Effector CD8-positive, alpha-beta T cell (primary cell): Measurements from ENCODE around the gene ZNF555.
"Not testable (repeated sequence)": the region's sequence is repeated elsewhere in the genome, so short reads cannot be mapped to it uniquely, and the experiment has no call there.

ENCODE experiments used
- DNase-seq: peaks from one replicate; lab custom pipeline; 2025; lab: John Stamatoyannopoulos, UW

Gene ZNF555

GRCh38 chr19:2867025-2867991, 26.0 kb downstream of the ZNF555 start, which contains the start of gene ZNF556:
TSS of gene ZNF556 (plus strand) at chr19:2867335. CDS start at chr19:2867422, 87 bp downstream.
- DNase-seq, result no peak

GRCh38 chr19:2869618-2870017, 28.3 kb downstream of the ZNF555 start:
- DNase-seq, result no peak

- DNase-seq, result not testable (repeated sequence)
Measured at GRCh38 chr19:2872175-2872574, 30.9 kb downstream of the ZNF555 start.

- no peak for DNase-seq
Measured at GRCh38 chr19:2877398-2878331, 36.4 kb downstream of the ZNF555 start.

- DNase-seq, result no peak
Measured at GRCh38 chr19:2883686-2884439, 42.6 kb downstream of the ZNF555 start.

GRCh38 chr19:2885736-2886135, 44.5 kb downstream of the ZNF555 start:
- DNase-seq, result no peak

- DNase-seq, result no peak
Measured at GRCh38 chr19:2887391-2887914, 46.2 kb downstream of the ZNF555 start.

- DNase-seq, result peak; percentile 49
Measured at GRCh38 chr19:2888731-2889224, 47.5 kb downstream of the ZNF555 start.

GRCh38 chr19:2890531-2890930, 49.3 kb downstream of the ZNF555 start:
- DNase-seq, result not testable (repeated sequence)

- DNase-seq, result no peak
Measured at GRCh38 chr19:2896694-2897093, 55.4 kb downstream of the ZNF555 start.

GRCh38 chr19:2900296-2901252, 59.3 kb downstream of the ZNF555 start, which contains the start of gene ZNF57:
TSS of gene ZNF57 (plus strand) at chr19:2900928. CDS start at chr19:2901046, 118 bp downstream.
- DNase-seq, result peak; percentile 95

GRCh38 chr19:2902590-2903218, 61.4 kb downstream of the ZNF555 start:
- DNase-seq, result no peak

- DNase-seq, result not testable (repeated sequence)
Measured at GRCh38 chr19:2903326-2903725, 62.1 kb downstream of the ZNF555 start.

- DNase-seq, result no peak
Measured at GRCh38 chr19:2905918-2906519, 64.7 kb downstream of the ZNF555 start.

- no peak for DNase-seq
Measured at GRCh38 chr19:2906631-2907195, 65.4 kb downstream of the ZNF555 start.
